ENCODE data around the gene POLD4.

The POLD4 gene

GRCh38 chr11:67391304-67392182 lies 38.2 kb upstream of the POLD4 start, which contains the start of gene RAD9A:
Gene RAD9A, plus strand, starts transcription at chr11:67391986. Its CDS starts 59 bp downstream, at chr11:67392045.
- peak within 1 kb of the TSS; percentile 89 for H3K4me3 ChIP-seq (ENCODE audit: low read length)
- DNase-seq (ENCODE audit: low read depth, low spot score): peak; percentile 89

GRCh38 chr11:67390947-67391303 lies 37.6 kb upstream of the POLD4 start:
- peak overlapping the region; percentile 89 for H3K4me3 ChIP-seq (ENCODE audit: low read length)

DNA sequence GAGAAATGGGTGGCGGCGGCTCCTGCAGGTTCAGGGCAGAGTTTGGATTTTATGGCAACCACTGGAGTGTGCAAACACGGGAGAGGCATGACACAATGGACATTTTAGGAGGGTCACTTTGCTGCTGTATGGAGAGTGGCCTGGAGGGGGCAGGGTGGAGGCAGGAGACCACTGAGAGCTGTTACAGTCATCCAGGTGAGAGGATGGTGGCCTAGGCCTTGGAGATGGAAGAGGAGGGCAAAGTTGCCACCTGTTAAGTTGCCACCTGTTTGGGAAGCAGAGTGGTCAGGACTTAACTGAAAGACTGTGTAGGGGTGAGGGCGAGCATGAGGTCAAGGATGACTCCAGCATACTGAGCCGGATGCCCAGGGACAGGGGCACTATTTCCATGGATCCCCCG lies 36.1 kb upstream of the POLD4 start:
- no peak overlapping the region for H3K4me3 ChIP-seq (ENCODE audit: low read length)
- no peak for DNase-seq (ENCODE audit: low read depth, low spot score)

More at GRCh38 chr11:67390947-67391303, 37.6 kb upstream of the POLD4 start:
- no peak for DNase-seq (ENCODE audit: low read depth, low spot score)

DNA sequence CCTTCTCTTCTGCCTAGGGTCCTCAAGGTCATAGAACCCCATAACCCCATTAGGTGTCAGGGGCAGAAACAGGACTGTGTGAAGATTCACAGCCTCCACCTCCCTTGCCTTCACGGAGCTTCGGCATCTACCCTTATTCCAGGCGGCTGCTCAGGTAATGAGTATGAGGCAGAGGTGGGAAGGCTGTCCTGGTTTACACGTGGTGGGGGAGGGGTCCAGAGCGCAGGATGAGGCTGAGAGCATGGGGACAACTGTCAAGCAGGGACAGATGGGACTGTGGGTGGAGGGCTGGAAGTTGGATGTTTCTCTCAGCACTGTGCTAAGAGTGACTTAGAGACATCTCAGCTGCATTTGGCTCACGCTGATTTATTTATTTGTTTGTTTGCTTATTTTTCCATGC lies 34.2 kb upstream of the POLD4 start:
- no peak for DNase-seq (ENCODE audit: low read depth, low spot score)
- no peak overlapping the region for H3K4me3 ChIP-seq (ENCODE audit: low read length)

GRCh38 chr11:67387069-67387468 lies 33.7 kb upstream of the POLD4 start:
- no peak for DNase-seq (ENCODE audit: low read depth, low spot score)
- H3K4me3 ChIP-seq (ENCODE audit: low read length): no peak overlapping the region

DNA sequence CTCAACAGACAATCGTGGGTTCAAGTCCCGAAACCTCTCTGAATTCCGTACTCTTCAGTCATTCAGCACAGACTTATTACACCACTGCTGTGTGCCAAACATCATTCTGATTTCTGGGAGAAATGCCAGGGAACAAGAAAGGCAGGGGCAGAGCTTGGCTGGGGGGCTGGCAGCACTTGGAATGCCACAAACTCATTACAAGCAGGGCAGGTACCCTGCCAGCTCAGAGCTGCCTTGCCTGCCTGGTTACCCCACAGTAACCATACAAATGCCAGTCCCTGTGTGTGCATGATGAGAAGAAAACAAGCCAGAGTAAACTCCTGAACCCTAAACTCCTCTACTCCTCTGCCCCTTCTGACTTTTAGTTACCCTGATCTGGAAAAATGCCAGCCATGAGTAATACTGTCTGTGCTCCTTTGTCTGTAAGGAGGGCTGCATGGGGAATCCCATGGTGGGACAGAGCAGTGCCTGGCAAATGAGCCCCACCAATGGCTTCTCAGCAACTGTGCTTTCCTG lies 31.6 kb upstream of the POLD4 start:
- H3K4me3 ChIP-seq (ENCODE audit: low read length): no peak overlapping the region
- DNase-seq (ENCODE audit: low read depth, low spot score): no peak

DNA sequence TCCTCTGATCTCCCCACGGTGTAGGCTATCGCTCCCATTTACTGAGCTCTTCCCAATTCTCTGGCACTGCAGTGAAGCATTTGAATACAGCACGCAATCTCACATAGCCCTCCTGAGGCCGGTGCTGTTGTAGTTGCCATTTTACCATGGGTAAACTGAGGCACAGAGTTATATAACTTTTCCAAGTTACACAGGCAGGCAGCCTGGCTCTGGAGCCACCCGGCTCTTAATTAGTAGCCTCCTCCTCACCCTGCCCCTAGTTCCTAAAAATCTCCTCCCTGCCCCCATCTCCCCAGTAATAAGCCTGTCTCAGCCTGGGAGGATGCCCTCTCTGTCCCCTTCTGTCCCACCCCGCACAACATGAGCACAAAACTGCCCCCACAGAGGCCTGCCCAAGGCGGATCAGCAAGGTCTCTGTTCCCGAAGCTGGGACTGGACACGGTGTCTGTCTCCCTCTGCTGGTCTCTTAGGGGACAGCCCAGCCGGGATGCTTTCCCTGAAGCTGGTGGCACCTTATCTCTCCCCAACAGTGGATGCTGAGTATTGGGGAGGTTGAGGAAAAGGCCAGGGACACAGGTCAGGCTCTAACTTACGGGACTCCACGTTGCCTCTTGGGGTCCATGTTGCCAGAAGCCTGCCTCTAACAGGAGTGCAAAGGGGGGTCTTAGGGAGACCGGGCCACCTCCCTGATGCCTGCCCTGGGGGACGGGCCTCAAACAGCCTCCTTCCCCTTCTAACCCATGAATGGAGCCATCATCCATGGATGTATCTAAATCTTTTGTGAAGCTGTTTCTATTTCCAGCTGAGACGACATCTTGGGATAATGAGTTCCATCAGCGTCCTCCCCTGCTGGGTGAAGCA lies 29.2 kb upstream of the POLD4 start:
- no peak overlapping the region for H3K4me3 ChIP-seq (ENCODE audit: low read length)
- DNase-seq (ENCODE audit: low read depth, low spot score): peak; percentile 64

- DNase-seq (ENCODE audit: low read depth, low spot score): no peak
- no peak overlapping the region for H3K4me3 ChIP-seq (ENCODE audit: low read length)
These were observed 28.1 kb upstream of the POLD4 start for GRCh38 chr11:67381244-67381972.

GRCh38 chr11:67379061-67380058 lies 26.0 kb upstream of the POLD4 start:
- H3K4me3 ChIP-seq (ENCODE audit: low read length): no peak overlapping the region

GRCh38 chr11:67378544-67378943 lies 25.2 kb upstream of the POLD4 start:
- no peak overlapping the region for H3K4me3 ChIP-seq (ENCODE audit: low read length)
- DNase-seq (ENCODE audit: low read depth, low spot score): no peak

More at GRCh38 chr11:67379061-67380058, 26.0 kb upstream of the POLD4 start:
- DNase-seq (ENCODE audit: low read depth, low spot score): no peak

GRCh38 chr11:67376873-67377808 lies 23.8 kb upstream of the POLD4 start:
- H3K4me3 ChIP-seq (ENCODE audit: low read length): no peak overlapping the region

DNA sequence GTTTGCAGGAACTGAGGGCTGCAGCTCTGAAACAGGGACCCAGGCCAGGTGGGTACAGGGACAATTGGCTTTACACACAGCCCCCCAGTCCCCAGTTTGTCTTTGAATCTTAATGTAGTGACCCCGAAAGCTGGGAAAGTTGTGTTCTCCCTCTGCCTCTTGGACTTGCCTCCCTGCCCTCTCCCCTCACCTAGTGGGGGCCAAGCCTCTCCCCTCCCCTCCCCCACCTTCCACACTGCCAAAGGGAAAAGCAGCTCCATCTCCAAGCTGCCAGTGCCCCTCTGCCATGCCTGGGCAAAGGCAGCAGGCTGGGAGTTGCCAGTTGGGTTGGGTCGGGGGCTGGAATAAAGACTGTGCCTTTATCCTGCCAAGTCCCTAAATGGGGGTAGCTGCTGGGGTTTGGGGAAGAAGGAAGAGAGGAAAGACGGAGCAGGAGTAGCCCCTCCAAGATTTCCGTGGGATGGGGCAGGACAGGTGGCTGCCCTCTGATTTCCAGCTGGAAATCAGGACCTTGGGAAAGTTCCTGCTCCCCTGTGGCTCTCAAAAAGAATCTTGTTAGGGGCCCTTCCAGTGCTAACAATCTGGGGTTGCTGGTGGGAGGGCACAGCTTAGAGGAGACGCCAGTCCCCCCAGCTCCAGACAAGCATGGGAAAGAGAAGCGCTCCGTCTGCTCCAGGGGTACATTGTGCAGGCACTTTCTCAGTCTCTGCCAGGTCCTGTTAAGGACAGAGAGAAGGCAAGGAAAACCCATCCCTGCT lies 22.9 kb upstream of the POLD4 start:
- no peak for DNase-seq (ENCODE audit: low read depth, low spot score)
- H3K4me3 ChIP-seq (ENCODE audit: low read length): no peak overlapping the region

More at GRCh38 chr11:67376873-67377808, 23.8 kb upstream of the POLD4 start:
- no peak for DNase-seq (ENCODE audit: low read depth, low spot score)

GRCh38 chr11:67375320-67376055 lies 22.1 kb upstream of the POLD4 start:
- H3K4me3 ChIP-seq (ENCODE audit: low read length): no peak overlapping the region
- no peak for DNase-seq (ENCODE audit: low read depth, low spot score)

DNA sequence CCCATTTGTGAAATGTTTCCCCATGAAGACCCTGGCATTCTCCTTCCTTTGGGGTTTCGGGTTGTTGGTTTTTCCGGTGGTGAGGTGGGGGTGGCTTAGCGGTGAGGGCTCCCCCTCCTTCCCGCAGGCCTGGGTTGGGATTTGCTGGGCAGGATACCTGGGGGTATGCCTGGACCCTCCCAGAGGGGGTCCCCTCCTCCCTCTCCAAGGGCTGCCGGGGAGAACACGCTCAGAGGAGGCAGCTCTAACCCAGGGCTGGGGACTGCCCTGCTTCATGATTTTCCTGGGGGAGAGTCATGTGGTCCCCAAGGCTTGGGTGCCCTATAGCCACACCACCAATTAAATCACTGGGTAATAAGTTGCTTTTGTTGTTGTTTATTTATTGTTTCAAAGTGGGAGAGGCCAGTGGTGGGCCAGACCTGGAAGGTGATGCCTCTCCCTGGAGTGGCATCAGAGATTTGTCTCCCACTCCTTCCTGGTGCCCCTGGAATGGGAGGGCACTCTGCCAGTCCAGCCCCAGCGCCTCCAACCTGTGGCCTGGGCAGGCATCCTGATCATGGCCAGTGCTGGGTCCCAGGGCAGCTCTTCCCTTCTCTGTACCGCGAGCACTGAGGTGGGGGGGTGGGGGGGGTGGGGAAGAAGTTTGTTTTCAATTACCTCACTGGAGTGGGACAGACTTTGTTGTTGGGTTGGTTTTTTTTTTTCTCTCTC lies 21.4 kb upstream of the POLD4 start:
- no peak for DNase-seq (ENCODE audit: low read depth, low spot score)
- H3K4me3 ChIP-seq (ENCODE audit: low read length): no peak overlapping the region

Data from Jurkat, Clone E6-1 (cell line).